CD14-positive monocyte (primary cell): Measurements from ENCODE around the gene SCARB1. TPM values are rescaled to one million over a fixed set of nuclear protein-coding genes. Genes with fewer than 3 reads are reported as not detected.

ENCODE experiments used
- DNase-seq, 3 donors: peaks; one replicate each; pipeline ENCODE4 v3.0.0-alpha.2; 2011 to 2022
- H2AFZ ChIP-seq: 2 replicates; pipeline ENCODE4 v1.6.0; 2012; ENCODE audit warnings: mild to moderate bottlenecking, low read depth, low read length, inconsistent platforms; ENCODE audit not compliant: insufficient read depth, poor library complexity, severe bottlenecking
- H3K27ac ChIP-seq, 2 donors: 1 replicate in 1 of 2; 2 replicates in 1 of 2; pipeline ENCODE4 v1.5.1; 2012 to 2013; ENCODE audit warnings: low read length in 2 of 2, control low read depth in 1 of 2, inconsistent platforms in 1 of 2, low read depth in 1 of 2, mild to moderate bottlenecking in 1 of 2
- H3K27me3 ChIP-seq, 2 donors: one replicate each; pipeline versions ENCODE4 v1.6.0 to v1.6.1; 2011 to 2013; ENCODE audit warnings: low read length in 2 of 2; ENCODE audit not compliant: control insufficient read depth in 2 of 2, insufficient read depth in 2 of 2
- H3K36me3 ChIP-seq, 2 donors: replicated peaks in 1 of 2; 1 replicate in 1 of 2; 2 replicates in 1 of 2; pipeline versions ENCODE4 v1.5.1 to v1.6.1; 2012 to 2013; ENCODE audit warnings: low read length in 2 of 2, control low read depth in 1 of 2, inconsistent platforms in 1 of 2, mild to moderate bottlenecking in 1 of 2; ENCODE audit not compliant: insufficient read depth in 2 of 2, control insufficient read depth in 1 of 2
- H3K4me1 ChIP-seq, 2 donors: 1 replicate in 1 of 2; 2 replicates in 1 of 2; pipeline versions ENCODE4 v1.5.1 to v1.6.1; 2012 to 2013; ENCODE audit warnings: low read length in 2 of 2, control low read depth in 1 of 2, inconsistent platforms in 1 of 2, mild to moderate bottlenecking in 1 of 2, moderate library complexity in 1 of 2; ENCODE audit not compliant: insufficient read depth in 2 of 2, control insufficient read depth in 1 of 2
- H3K4me2 ChIP-seq: replicated peaks from 2 replicates; pipeline ENCODE3; 2012; ENCODE audit warnings: low read length, moderate library complexity, mild to moderate bottlenecking; ENCODE audit not compliant: poor library complexity, severe bottlenecking; ENCODE audit errors: extremely low read depth
- H3K4me3 ChIP-seq, 3 experiments: fragments of 200-600 bp in 1 of 3; sonication (generic) in 1 of 3; replicated peaks in 1 of 3; 1 replicate in 2 of 3; 2 replicates in 1 of 3; pipeline ENCODE4 v1.5.1; 2011 to 2013; ENCODE audit warnings: low read length in 3 of 3, mild to moderate bottlenecking in 3 of 3, control low read depth in 2 of 3, low read depth in 2 of 3, inconsistent platforms in 1 of 3, moderate library complexity in 1 of 3
- H3K79me2 ChIP-seq: 2 replicates; pipeline ENCODE4 v1.6.0; 2012; ENCODE audit warnings: mild to moderate bottlenecking, control low read depth, inconsistent platforms, low read length, moderate library complexity; ENCODE audit not compliant: insufficient read depth
- H3K9ac ChIP-seq: 2 replicates; pipeline ENCODE4 v1.6.0; 2017; ENCODE audit warnings: low read length, mild to moderate bottlenecking; ENCODE audit not compliant: insufficient read depth, poor library complexity, severe bottlenecking
- H3K9me3 ChIP-seq, 2 donors: replicated peaks in 1 of 2; 1 replicate in 1 of 2; 2 replicates in 1 of 2; pipeline versions ENCODE4 v1.5.1 to v1.6.1; 2012 to 2013; ENCODE audit warnings: low read length in 2 of 2, control low read depth in 1 of 2; ENCODE audit not compliant: control insufficient read depth in 1 of 2, insufficient read depth in 1 of 2
- H4K20me1 ChIP-seq: 2 replicates; pipeline ENCODE4 v1.6.0; 2012; ENCODE audit warnings: mild to moderate bottlenecking, low read length, control low read depth, moderate library complexity; ENCODE audit not compliant: insufficient read depth
- H3K27ac Mint-ChIP-seq, 7 donors: one replicate each; pipeline ENCODE4 v1.8.0; 2020; ENCODE audit warnings: mild to moderate bottlenecking in 7 of 7, mixed read lengths in 7 of 7, moderate library complexity in 6 of 7, inconsistent platforms in 2 of 7
- H3K27me3 Mint-ChIP-seq, 3 donors: one replicate each; pipeline ENCODE4 v1.8.0; 2021 to 2022; ENCODE audit warnings: low read depth in 3 of 3, mild to moderate bottlenecking in 3 of 3, mixed read lengths in 3 of 3, moderate library complexity in 3 of 3, inconsistent platforms in 1 of 3
- H3K36me3 Mint-ChIP-seq, 2 donors: one replicate each; pipeline ENCODE4 v1.8.0; 2020; ENCODE audit warnings: mixed read lengths in 2 of 2, inconsistent platforms in 1 of 2, mild to moderate bottlenecking in 1 of 2
- H3K4me1 Mint-ChIP-seq: one replicate; pipeline ENCODE4 v1.8.0; 2020; ENCODE audit warnings: mild to moderate bottlenecking, mixed read lengths
- H3K4me3 Mint-ChIP-seq, 2 donors: one replicate each; pipeline ENCODE4 v1.8.0; 2020; ENCODE audit warnings: mild to moderate bottlenecking in 2 of 2, mixed read lengths in 2 of 2, moderate library complexity in 1 of 2
- H3K9me3 Mint-ChIP-seq, 7 donors: one replicate each; pipeline ENCODE4 v1.8.0; 2020 to 2022; ENCODE audit warnings: mixed read lengths in 7 of 7, mild to moderate bottlenecking in 6 of 7, moderate library complexity in 6 of 7, inconsistent platforms in 2 of 7
- WGBS: methylation state at CpG from one replicate; pipeline ENCODE4 v1.1.5; 2013; ENCODE audit warnings: missing lambda C conversion rate; ENCODE audit not compliant: insufficient coverage; 5-methylcytosine and 5-hydroxymethylcytosine counted together
- intact Hi-C, 2 donors: fragments of 100-400 bp; cut with micrococcal nuclease; formaldehyde crosslinking; loops; one replicate each; pipeline versions ENCODE4 v1.15.0 to v1.15.1; 2023
- polyA plus RNA-seq, 3 donors: library from polyadenylated mRNA; depleted of rRNA in 1 of 3; unstranded in 2 of 3; stranded (reverse) in 1 of 3; fragments of 300-500 nt in 2 of 3; fragments of >200 nt in 1 of 3; fragmentation: Illumina TruSeq in 2 of 3; gene quantifications; 1 replicate in 2 of 3; 2 replicates in 1 of 3; pipeline ENCODE4 v1.2.3, GENCODE V29; 2012 to 2021
- TF ChIP-seq, protein P1 (sequence below): fragments of 200-600 bp; IDR thresholded peaks from one replicate; pipeline ENCODE4 v1.8.0; 2022; ENCODE audit warnings: antibody characterized with exemption, mild to moderate bottlenecking

SCARB1 gene
- polyA plus RNA-seq, 3 donors = 13.1 to 34.3 (median 15.2) TPM

DNA sequence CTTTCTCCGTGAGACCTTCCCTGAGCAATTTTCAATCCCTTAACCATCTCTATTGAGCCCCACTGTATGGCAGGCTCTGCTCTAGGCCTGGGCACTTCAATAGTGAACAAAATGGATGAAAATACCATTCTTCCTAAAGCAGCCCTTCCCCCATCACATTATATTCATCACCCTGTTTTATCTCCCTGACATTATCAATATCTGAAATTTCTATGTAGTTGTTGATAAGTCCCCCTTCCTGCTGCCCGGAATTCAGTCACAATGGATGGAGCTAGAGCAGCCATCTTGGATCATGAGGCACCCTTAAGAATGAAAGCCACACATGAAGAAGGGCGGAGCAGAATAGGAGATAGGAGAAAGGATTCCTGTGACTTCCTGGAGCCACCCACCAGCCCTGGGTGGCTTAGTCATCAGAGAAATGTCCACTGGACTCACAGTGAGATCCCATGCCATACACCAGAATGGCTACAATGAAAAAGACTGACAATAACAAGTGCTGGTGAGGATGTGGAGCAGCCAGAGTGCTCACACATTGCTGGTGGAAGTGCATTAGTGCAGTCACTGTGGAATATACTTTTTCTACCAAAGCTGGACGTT, 33.9 kb downstream of the SCARB1 start:
- no peaks in the 10 kb centered on the region for H3K36me3 ChIP-seq
- no peak overlapping the region for H3K4me2 ChIP-seq
- H3K79me2 ChIP-seq = no peaks in the 10 kb centered on the region
- H4K20me1 ChIP-seq = no peaks in the 10 kb centered on the region
- H3K9me3 ChIP-seq = peaks cover 0 to 3% of the 10 kb centered on the region in 2 donors
- WGBS = 94% methylated on average over 2 of the region's 4 CpGs
- H3K4me3 Mint-ChIP-seq = no peak overlapping the region
- peaks cover 0 to 4% (median 2%) of the 10 kb centered on the region in 7 donors for H3K9me3 Mint-ChIP-seq
- H3K36me3 Mint-ChIP-seq = peaks cover 5 to 10% of the 10 kb centered on the region in 2 donors
- no peaks in the 10 kb centered on the region for H3K4me1 ChIP-seq
- H3K27ac Mint-ChIP-seq = no peak overlapping the region
- no peak overlapping the region for H3K4me3 ChIP-seq
- H3K4me1 Mint-ChIP-seq = peaks cover 5% of the 10 kb centered on the region
- intact Hi-C loops = no loop called here
- DNase-seq = no peak
- no peak overlapping the region for H3K27ac ChIP-seq
- no peaks in the 10 kb centered on the region for H3K27me3 ChIP-seq
- TF ChIP-seq, protein P1, sequence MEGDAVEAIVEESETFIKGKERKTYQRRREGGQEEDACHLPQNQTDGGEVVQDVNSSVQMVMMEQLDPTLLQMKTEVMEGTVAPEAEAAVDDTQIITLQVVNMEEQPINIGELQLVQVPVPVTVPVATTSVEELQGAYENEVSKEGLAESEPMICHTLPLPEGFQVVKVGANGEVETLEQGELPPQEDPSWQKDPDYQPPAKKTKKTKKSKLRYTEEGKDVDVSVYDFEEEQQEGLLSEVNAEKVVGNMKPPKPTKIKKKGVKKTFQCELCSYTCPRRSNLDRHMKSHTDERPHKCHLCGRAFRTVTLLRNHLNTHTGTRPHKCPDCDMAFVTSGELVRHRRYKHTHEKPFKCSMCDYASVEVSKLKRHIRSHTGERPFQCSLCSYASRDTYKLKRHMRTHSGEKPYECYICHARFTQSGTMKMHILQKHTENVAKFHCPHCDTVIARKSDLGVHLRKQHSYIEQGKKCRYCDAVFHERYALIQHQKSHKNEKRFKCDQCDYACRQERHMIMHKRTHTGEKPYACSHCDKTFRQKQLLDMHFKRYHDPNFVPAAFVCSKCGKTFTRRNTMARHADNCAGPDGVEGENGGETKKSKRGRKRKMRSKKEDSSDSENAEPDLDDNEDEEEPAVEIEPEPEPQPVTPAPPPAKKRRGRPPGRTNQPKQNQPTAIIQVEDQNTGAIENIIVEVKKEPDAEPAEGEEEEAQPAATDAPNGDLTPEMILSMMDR = no peak
- peaks cover 0 to 8% (median 2%) of the 10 kb centered on the region in 3 donors for H3K27me3 Mint-ChIP-seq
- no peak overlapping the region for H3K9ac ChIP-seq
- H2AFZ ChIP-seq = no peak overlapping the region

DNA sequence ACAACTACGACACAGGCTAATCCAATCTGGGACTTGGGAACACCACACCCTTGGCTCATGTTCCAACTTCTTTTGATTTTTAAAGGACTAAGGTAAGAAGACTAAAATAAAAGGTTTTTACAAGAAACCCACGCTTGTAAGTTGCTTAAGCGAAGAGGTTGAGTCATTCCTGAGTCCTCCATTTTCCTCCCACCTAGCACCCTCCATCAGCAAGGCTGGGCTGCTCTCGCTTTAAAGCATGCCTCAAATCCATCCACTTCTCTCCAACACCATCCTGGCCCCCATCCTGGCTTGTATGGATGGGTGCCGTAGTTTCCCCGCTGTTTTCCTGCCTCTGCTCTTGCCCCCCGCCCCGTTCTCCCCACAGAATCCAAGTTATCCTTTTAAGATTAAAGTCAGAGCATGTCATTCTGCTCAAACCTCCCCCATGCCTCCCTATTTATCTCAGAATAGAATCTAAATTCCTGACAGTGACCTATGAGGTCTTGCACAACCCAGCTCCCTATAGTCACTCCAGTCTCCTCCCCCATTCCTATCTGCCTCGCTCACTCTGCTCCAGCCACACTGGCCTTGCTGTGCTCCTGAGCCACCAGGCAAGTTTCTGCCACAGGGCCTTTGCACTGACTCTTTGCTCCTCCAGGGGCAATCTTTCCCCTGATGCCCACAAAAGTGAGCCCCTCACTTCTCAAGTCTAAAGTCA, 34.5 kb downstream of the SCARB1 start:
- intact Hi-C loops = no loop called here
- Mint-ChIP-seq H3K27ac (no peak overlapping the region), H3K9me3 (peaks cover 0 to 6% (median 3%) of the 10 kb centered on the region in 7 donors), H3K4me3 (no peak overlapping the region), H3K27me3 (peaks cover 0 to 9% (median 2%) of the 10 kb centered on the region in 3 donors), H3K4me1 (peaks cover 11% of the 10 kb centered on the region), H3K36me3 (peaks cover 5 to 10% of the 10 kb centered on the region in 2 donors)
- Histone ChIP-seq H3K4me3 (no peak overlapping the region), H3K79me2 (no peaks in the 10 kb centered on the region), H3K27me3 (no peaks in the 10 kb centered on the region), H3K4me1 (no peaks in the 10 kb centered on the region), H3K9ac (no peak overlapping the region), H3K4me2 (no peak overlapping the region), H4K20me1 (no peaks in the 10 kb centered on the region), H3K36me3 (no peaks in the 10 kb centered on the region), H3K9me3 (peaks cover 0 to 3% of the 10 kb centered on the region in 2 donors), H2AFZ (no peak overlapping the region), H3K27ac (no peak overlapping the region)
- WGBS = 84% methylated on average over 8 of the region's 9 CpGs
- TF ChIP-seq, protein P1 = no peak
- DNase-seq = no peak
